Trophoblast cell (in vitro differentiated cells and primary cell): ENCODE results near the gene CENPF.
"Not testable (repeated sequence)": the region's sequence is repeated elsewhere in the genome, so short reads cannot be mapped to it uniquely, and the experiment has no call there.

Experiments used
- DNase-seq, 2 donors: peaks; one replicate each; pipeline ENCODE4 v3.0.0-alpha.2; 2016
- H2AFZ ChIP-seq: 2 replicates; pipeline ENCODE4 v1.6.1; 2013; ENCODE audit warnings: low read length, moderate library complexity, mild to moderate bottlenecking; ENCODE audit not compliant: insufficient read depth, poor library complexity
- H2AK5ac ChIP-seq: 2 replicates; pipeline ENCODE4 v1.6.1; 2013; ENCODE audit warnings: mild to moderate bottlenecking, low read length
- H2BK120ac ChIP-seq: 2 replicates; pipeline ENCODE4 v1.6.1; 2013; ENCODE audit warnings: low read length, mild to moderate bottlenecking, moderate library complexity; ENCODE audit not compliant: insufficient read depth, poor library complexity
- H2BK12ac ChIP-seq: 2 replicates; pipeline ENCODE4 v1.6.1; 2013; ENCODE audit warnings: mild to moderate bottlenecking, low read length, moderate library complexity
- H2BK5ac ChIP-seq: 2 replicates; pipeline ENCODE4 v1.6.1; 2013; ENCODE audit warnings: low read length, low read depth, moderate library complexity, mild to moderate bottlenecking; ENCODE audit not compliant: poor library complexity
- H3K14ac ChIP-seq: 2 replicates; pipeline ENCODE4 v1.6.1; 2013; ENCODE audit warnings: mild to moderate bottlenecking, low read length
- H3K18ac ChIP-seq: 2 replicates; pipeline ENCODE4 v1.6.1; 2013; ENCODE audit warnings: mild to moderate bottlenecking, low read length
- H3K23ac ChIP-seq: 2 replicates; pipeline ENCODE4 v1.6.1; 2013; ENCODE audit warnings: low read length
- H3K27ac ChIP-seq: 2 replicates; pipeline ENCODE4 v1.5.1; 2013; ENCODE audit warnings: low read depth, mild to moderate bottlenecking, inconsistent platforms, low read length, moderate library complexity
- H3K27me3 ChIP-seq: 2 replicates; pipeline ENCODE4 v1.6.1; 2013; ENCODE audit warnings: inconsistent platforms, mild to moderate bottlenecking, low read length, moderate library complexity; ENCODE audit not compliant: insufficient read depth
- H3K36me3 ChIP-seq, 2 experiments: 1 replicate in 1 of 2; 2 replicates in 1 of 2; pipeline ENCODE4 v1.6.1; 2013; ENCODE audit warnings: low read length in 2 of 2, mild to moderate bottlenecking in 2 of 2, moderate library complexity in 1 of 2; ENCODE audit not compliant: insufficient read depth in 2 of 2, control insufficient read depth in 1 of 2
- H3K4ac ChIP-seq: 2 replicates; pipeline ENCODE4 v1.6.1; 2013; ENCODE audit warnings: low read depth, mild to moderate bottlenecking, low read length, moderate library complexity
- H3K4me1 ChIP-seq, 2 experiments: 1 replicate in 1 of 2; 2 replicates in 1 of 2; pipeline ENCODE4 v1.6.1; 2013; ENCODE audit warnings: low read length in 2 of 2, mild to moderate bottlenecking in 2 of 2, moderate library complexity in 1 of 2; ENCODE audit not compliant: insufficient read depth in 2 of 2, control insufficient read depth in 1 of 2
- H3K4me2 ChIP-seq: 2 replicates; pipeline ENCODE4 v1.6.1; 2013; ENCODE audit warnings: inconsistent platforms, mild to moderate bottlenecking, low read length, moderate library complexity
- H3K4me3 ChIP-seq: 2 replicates; pipeline ENCODE4 v1.5.1; 2013; ENCODE audit warnings: mild to moderate bottlenecking, low read depth, low read length, inconsistent platforms
- H3K79me1 ChIP-seq: one replicate; pipeline ENCODE4 v1.6.1; 2013; ENCODE audit warnings: low read length
- H3K79me2 ChIP-seq: 2 replicates; pipeline ENCODE4 v1.6.1; 2013; ENCODE audit warnings: low read length, mild to moderate bottlenecking; ENCODE audit not compliant: control insufficient read depth, insufficient read depth, poor library complexity
- H3K9ac ChIP-seq: 2 replicates; pipeline ENCODE4 v1.6.1; 2013; ENCODE audit warnings: mild to moderate bottlenecking, low read length
- H3K9me3 ChIP-seq: 2 replicates; pipeline ENCODE4 v1.6.1; 2013; ENCODE audit warnings: low read depth, mild to moderate bottlenecking, control low read depth, inconsistent platforms, low read length; ENCODE audit not compliant: insufficient read depth
- H4K12ac ChIP-seq: 2 replicates; pipeline ENCODE4 v1.6.1; 2013; ENCODE audit warnings: low read depth, mild to moderate bottlenecking, low read length, moderate library complexity
- H4K8ac ChIP-seq: 2 replicates; pipeline ENCODE4 v1.6.1; 2013; ENCODE audit warnings: low read depth, mild to moderate bottlenecking, low read length, moderate library complexity
- H4K91ac ChIP-seq: one replicate; pipeline ENCODE4 v1.6.1; 2013; ENCODE audit warnings: low read depth, mild to moderate bottlenecking, low read length, moderate library complexity
- WGBS: extraction: QIAGEN DNeasy Blood & Tissue Kit; methylation state at CpG from one replicate; pipeline ENCODE4 v1.1.7; 2013; ENCODE audit warnings: missing lambda C conversion rate; ENCODE audit not compliant: insufficient read length, insufficient coverage; ENCODE audit errors: extremely low coverage; 5-methylcytosine and 5-hydroxymethylcytosine counted together

Gene CENPF

GRCh38 chr1:214587165-214587564, 15.8 kb upstream of the CENPF start:
- Histone ChIP-seq H3K79me1 (peaks cover 2% of the 10 kb centered on the region), H3K4me2 (no peak overlapping the region), H3K23ac (no peak overlapping the region), H2BK120ac (no peak overlapping the region), H3K9me3 (no peaks in the 10 kb centered on the region), H2AK5ac (no peak overlapping the region), H4K91ac (no peak overlapping the region), H2AFZ (no peak overlapping the region), H4K8ac (no peak overlapping the region), H3K9ac (no peak overlapping the region), H3K4ac (no peak overlapping the region), H2BK5ac (no peak overlapping the region), H2BK12ac (no peak overlapping the region), H4K12ac (no peak overlapping the region), H3K27ac (no peak overlapping the region), H3K4me3 (no peak overlapping the region), H3K36me3 (no peaks in the 10 kb centered on the region), H3K4me1 (peaks cover 0 to 2% of the 10 kb centered on the region in 2 experiments), H3K27me3 (no peaks in the 10 kb centered on the region), H3K18ac (no peak overlapping the region), H3K79me2 (no peaks in the 10 kb centered on the region), H3K14ac (no peak overlapping the region)
- WGBS, result no CpG with 5 or more reads among the region's 5 CpGs
- DNase-seq, result no peak

- no peak overlapping the region for H3K18ac ChIP-seq
- H3K4me2 ChIP-seq, result no peak overlapping the region
- H4K12ac ChIP-seq, result no peak overlapping the region
- no peaks in the 10 kb centered on the region for H3K27me3 ChIP-seq
- H3K4me1 ChIP-seq, result no peaks in the 10 kb centered on the region
- no CpG with 5 or more reads among the region's 4 CpGs for WGBS
- no peak overlapping the region for H2BK120ac ChIP-seq
- no peak overlapping the region for H4K91ac ChIP-seq
- DNase-seq, result no peak
- no peak overlapping the region for H2AK5ac ChIP-seq
- H3K27ac ChIP-seq, result no peak overlapping the region
- no peak overlapping the region for H3K9ac ChIP-seq
- H3K4me3 ChIP-seq, result no peak overlapping the region
- H2AFZ ChIP-seq, result no peak overlapping the region
- no peak overlapping the region for H4K8ac ChIP-seq
- H3K23ac ChIP-seq, result no peak overlapping the region
- no peak overlapping the region for H2BK12ac ChIP-seq
- no peak overlapping the region for H2BK5ac ChIP-seq
- no peak overlapping the region for H3K14ac ChIP-seq
- no peaks in the 10 kb centered on the region for H3K79me2 ChIP-seq
- no peaks in the 10 kb centered on the region for H3K36me3 ChIP-seq
- no peaks in the 10 kb centered on the region for H3K9me3 ChIP-seq
- no peak overlapping the region for H3K4ac ChIP-seq
- no peaks in the 10 kb centered on the region for H3K79me1 ChIP-seq
Measured at GRCh38 chr1:214588963-214589597, 13.9 kb upstream of the CENPF start.

- no peak overlapping the region for H3K9ac ChIP-seq
- H3K4me1 ChIP-seq, result no peaks in the 10 kb centered on the region
- no peak overlapping the region for H3K4me3 ChIP-seq
- no peaks in the 10 kb centered on the region for H3K27me3 ChIP-seq
- 100% methylated on average over 2 of the region's 5 CpGs for whole genome bisulfite sequencing
- no peak overlapping the region for H2BK5ac ChIP-seq
- no peaks in the 10 kb centered on the region for H3K79me1 ChIP-seq
- DNase-seq, result no peak
- H4K91ac ChIP-seq, result no peak overlapping the region
- H4K12ac ChIP-seq, result no peak overlapping the region
- H3K27ac ChIP-seq, result no peak overlapping the region
- H3K23ac ChIP-seq, result no peak overlapping the region
- no peaks in the 10 kb centered on the region for H3K9me3 ChIP-seq
- H3K18ac ChIP-seq, result no peak overlapping the region
- no peak overlapping the region for H3K14ac ChIP-seq
- no peak overlapping the region for H2BK12ac ChIP-seq
- H3K36me3 ChIP-seq, result no peaks in the 10 kb centered on the region
- H3K4ac ChIP-seq, result no peak overlapping the region
- H2AFZ ChIP-seq, result no peak overlapping the region
- no peaks in the 10 kb centered on the region for H3K79me2 ChIP-seq
- no peak overlapping the region for H2BK120ac ChIP-seq
- H3K4me2 ChIP-seq, result no peak overlapping the region
- H4K8ac ChIP-seq, result no peak overlapping the region
- H2AK5ac ChIP-seq, result no peak overlapping the region
Measured at GRCh38 chr1:214590696-214591095, 12.3 kb upstream of the CENPF start.

- not testable (repeated sequence) for H4K91ac ChIP-seq, H3K9me3 ChIP-seq, H4K12ac ChIP-seq, H3K9ac ChIP-seq, H3K79me1 ChIP-seq, H2BK5ac ChIP-seq, H3K4me1 ChIP-seq, H2AK5ac ChIP-seq, H3K14ac ChIP-seq, H3K79me2 ChIP-seq, H3K23ac ChIP-seq, H3K4me3 ChIP-seq, H2BK120ac ChIP-seq, H3K27me3 ChIP-seq, H3K27ac ChIP-seq, DNase-seq, H2BK12ac ChIP-seq, H3K36me3 ChIP-seq, H3K18ac ChIP-seq, H2AFZ ChIP-seq, H3K4me2 ChIP-seq, H4K8ac ChIP-seq, H3K4ac ChIP-seq
- WGBS, result no CpG with 5 or more reads among the region's 8 CpGs
Measured at GRCh38 chr1:214591918-214592317, 11.1 kb upstream of the CENPF start.
